ENCODE results near the gene IAPP.
"Not testable (repeated sequence)": the region's sequence is repeated elsewhere in the genome, so short reads cannot be mapped to it uniquely, and the experiment has no call there.

DNA sequence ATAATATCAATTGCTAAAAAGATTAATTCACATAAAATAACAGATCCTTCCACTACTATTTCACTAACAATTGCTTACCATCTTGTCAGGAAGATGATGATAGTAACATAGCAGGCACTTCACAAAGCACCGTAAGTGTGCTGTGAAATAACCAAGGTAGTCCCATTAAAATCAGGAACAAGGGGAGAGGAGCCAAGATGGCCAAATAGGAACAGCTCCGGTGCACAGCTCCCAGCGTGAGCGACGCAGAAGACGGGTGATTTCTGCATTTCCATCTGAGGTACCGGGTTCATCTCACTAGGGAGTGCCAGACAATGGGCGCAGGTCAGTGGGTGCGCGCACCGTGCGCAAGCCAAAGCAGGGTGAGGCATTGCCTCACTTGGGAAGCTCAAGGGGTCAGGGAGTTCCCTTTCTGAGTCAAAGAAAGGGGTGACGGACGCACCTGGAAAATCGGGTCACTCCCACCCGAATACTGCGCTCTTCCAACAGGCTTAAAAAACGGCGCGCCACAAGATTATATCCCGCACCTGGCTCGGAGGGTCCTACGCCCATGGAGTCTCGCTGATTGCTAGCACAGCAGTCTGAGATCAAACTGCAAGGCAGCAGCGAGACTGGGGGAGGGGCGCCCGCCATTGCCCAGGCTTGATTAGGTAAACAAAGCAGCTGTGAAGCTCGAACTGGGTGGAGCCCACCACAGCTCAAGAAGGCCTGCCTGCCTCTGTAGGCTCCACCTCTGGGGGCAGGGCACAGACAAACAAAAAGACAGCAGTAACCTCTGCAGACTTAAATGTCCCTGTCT, 22.3 kb downstream of the IAPP start:
- TF ChIP-seq, protein P1, sequence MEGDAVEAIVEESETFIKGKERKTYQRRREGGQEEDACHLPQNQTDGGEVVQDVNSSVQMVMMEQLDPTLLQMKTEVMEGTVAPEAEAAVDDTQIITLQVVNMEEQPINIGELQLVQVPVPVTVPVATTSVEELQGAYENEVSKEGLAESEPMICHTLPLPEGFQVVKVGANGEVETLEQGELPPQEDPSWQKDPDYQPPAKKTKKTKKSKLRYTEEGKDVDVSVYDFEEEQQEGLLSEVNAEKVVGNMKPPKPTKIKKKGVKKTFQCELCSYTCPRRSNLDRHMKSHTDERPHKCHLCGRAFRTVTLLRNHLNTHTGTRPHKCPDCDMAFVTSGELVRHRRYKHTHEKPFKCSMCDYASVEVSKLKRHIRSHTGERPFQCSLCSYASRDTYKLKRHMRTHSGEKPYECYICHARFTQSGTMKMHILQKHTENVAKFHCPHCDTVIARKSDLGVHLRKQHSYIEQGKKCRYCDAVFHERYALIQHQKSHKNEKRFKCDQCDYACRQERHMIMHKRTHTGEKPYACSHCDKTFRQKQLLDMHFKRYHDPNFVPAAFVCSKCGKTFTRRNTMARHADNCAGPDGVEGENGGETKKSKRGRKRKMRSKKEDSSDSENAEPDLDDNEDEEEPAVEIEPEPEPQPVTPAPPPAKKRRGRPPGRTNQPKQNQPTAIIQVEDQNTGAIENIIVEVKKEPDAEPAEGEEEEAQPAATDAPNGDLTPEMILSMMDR (conservative IDR thresholded peaks at IDR 0.05; ENCODE audit: low read length) = not testable (repeated sequence)
- TF ChIP-seq EZH2phosphoT487 (IDR thresholded peaks at IDR 0.05; ENCODE audit: borderline replicate concordance) = not testable (repeated sequence)

Measured in Loucy (cell line).